MM.1S (cell line): ENCODE results near the gene CCDC107.

ENCODE experiments used
- EZH2 ChIP-seq: fragments of 300-600 bp; sonication (generic); optimal IDR thresholded peaks from 2 replicates; pipeline ENCODE3; 2017; ENCODE audit warnings: low read depth, mild to moderate bottlenecking, antibody characterized with exemption, low read length, mixed read lengths
- TF ChIP-seq, protein P1 (sequence below): fragments of 300-600 bp; sonication (generic); IDR thresholded peaks from 2 replicates; pipeline ENCODE4 v1.5.1; 2016; ENCODE audit warnings: antibody characterized with exemption, low read length, mixed read lengths

DNA sequence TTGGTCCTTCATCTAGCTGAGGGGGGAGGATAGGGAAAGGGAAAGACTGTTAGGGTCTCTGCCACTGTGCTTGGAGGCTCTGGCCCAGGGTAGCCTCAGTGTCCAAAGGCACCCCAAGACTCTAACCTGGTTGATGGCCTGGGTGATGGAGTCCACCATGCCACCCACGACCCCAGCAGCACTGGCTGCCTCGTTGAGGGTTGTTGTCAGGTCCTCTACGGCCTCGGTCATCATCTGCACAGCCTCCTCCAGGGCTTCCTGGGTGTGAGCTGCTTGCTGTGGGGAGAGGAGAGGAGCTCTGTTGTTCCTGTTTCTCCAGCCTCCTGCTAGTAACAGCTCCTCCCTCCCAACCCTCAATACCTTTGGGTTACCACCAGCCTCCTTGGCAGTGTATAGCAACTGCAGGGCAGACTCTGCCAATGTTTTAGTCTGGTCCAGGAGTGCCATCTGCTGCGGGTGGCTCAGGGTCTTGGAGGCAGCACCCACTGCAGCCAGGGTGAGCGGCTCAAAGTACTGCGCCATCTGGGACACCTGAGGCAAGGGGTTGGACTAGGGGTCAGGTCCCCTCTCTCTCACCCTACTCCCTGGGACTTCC is 47.8 kb downstream of the CCDC107 start:
- TF ChIP-seq, protein P1, sequence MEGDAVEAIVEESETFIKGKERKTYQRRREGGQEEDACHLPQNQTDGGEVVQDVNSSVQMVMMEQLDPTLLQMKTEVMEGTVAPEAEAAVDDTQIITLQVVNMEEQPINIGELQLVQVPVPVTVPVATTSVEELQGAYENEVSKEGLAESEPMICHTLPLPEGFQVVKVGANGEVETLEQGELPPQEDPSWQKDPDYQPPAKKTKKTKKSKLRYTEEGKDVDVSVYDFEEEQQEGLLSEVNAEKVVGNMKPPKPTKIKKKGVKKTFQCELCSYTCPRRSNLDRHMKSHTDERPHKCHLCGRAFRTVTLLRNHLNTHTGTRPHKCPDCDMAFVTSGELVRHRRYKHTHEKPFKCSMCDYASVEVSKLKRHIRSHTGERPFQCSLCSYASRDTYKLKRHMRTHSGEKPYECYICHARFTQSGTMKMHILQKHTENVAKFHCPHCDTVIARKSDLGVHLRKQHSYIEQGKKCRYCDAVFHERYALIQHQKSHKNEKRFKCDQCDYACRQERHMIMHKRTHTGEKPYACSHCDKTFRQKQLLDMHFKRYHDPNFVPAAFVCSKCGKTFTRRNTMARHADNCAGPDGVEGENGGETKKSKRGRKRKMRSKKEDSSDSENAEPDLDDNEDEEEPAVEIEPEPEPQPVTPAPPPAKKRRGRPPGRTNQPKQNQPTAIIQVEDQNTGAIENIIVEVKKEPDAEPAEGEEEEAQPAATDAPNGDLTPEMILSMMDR = no peak
- TF ChIP-seq EZH2 = no peak
